ENCODE measurements around the gene ACAA1. TPM values are rescaled to one million over a fixed set of nuclear protein-coding genes. Genes with fewer than 3 reads are reported as not detected.

ACAA1 gene
- total and polyA plus RNA-seq, 10 of the 15 experiments (the other 5 are each of a cell fraction or from before 2014, with no cell fraction given): 5.7 to 85.4 (median 60.6) TPM

DNA sequence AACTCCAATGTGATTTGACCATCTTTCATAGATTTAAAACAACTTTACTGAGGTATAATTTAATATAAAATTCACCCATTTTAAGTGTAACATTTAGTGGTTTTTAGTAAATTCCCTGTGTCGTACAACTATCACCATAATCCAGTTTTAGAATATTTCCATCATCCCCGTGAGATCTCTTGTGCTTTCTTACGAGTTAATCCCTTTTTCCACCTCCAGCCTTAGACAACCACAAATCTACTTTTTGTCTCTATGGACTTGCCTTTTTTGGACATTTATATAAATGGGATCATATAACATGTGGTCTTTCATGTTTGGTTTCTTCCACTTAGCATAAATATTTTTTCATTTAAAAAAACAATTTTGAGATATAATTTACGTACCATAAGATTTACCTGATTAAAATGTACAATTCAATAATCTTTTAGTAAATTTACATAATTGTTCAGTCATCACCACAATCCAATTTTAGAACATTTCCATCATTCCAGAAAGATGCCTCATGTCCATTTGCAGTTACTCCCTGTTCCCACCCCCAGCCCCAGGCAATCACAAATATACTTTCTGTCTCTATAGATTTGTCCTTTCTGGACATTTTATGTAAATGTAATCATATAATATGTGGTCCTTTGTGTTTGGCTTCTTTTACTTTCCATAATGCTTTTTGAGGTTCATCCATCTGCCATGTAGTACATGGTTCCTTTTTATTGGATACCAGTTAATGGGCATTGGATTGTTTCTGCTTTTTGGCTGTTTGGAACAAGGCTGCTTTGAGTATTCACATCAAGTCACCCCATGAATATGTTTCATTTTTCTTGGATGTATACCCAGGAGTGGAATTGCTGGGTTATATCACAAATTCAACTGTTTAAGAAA is 31.5 kb upstream of the ACAA1 start:
- Histone ChIP-seq H3K79me2 (ENCODE audit: control insufficient read depth, insufficient read depth, low read length) (peaks cover 80% of the 10 kb centered on the region), H3K4me1 (ENCODE audit: control insufficient read depth, insufficient read depth, low read length) (peaks cover 13% of the 10 kb centered on the region; the same call in 1 of the 2 replicates), H3K27ac (ENCODE audit: control insufficient read depth, insufficient read depth) (peak overlapping the region; percentile 51), H3K9ac (ENCODE audit: control insufficient read depth, insufficient read depth, low read length) (0 out of 2 replicates have a peak overlapping the region, but pooled peaks have one; percentile 7), H2AFZ (ENCODE audit: control insufficient read depth, low read depth, low read length) (no peak overlapping the region), H3K9me3 (replicated peaks; ENCODE audit: control insufficient read depth, insufficient read depth, low read length) (no peaks in the 10 kb centered on the region), H3K27me3 (replicated peaks in 1 of 2; ENCODE audit: control insufficient read depth in 2 of 2, insufficient read depth in 2 of 2, low read length in 1 of 2) (no peaks in the 10 kb centered on the region), H3K4me3 (peak overlapping the region; percentile 92), H3K4me2 (ENCODE audit: control insufficient read depth, insufficient read depth) (peak overlapping the region; percentile 91), H3K36me3 (ENCODE audit: control insufficient read depth in 2 of 2, insufficient read depth in 2 of 2, low read length in 1 of 2) (no peaks in the 10 kb centered on the region), H4K20me1 (ENCODE audit: control insufficient read depth, insufficient read depth) (0 out of 2 replicates have a peak, but pooled peaks cover 8% of the 10 kb centered on the region)
- intact Hi-C loops (cut with micrococcal nuclease; ENCODE audit: unreplicated experiment): loop anchor here (5.0 kb wide), 1 partner anchor 44 kb away; no protein-coding TSS in a partner anchor
- RAD21 ChIA-PET (ENCODE audit: unreplicated experiment): no interaction called here
- TF ChIP-seq EGR1 (IDR thresholded peaks at IDR 0.05; ENCODE audit: borderline replicate concordance in 1 of 2, low read depth in 2 of 2, low read length in 2 of 2): no peak
- no peak for TF ChIP-seq BHLHE40 (IDR thresholded peaks at IDR 0.05; ENCODE audit: borderline replicate concordance in 1 of 2, low read depth in 2 of 2, low read length in 1 of 2)
- TF ChIP-seq STAT1 (conservative IDR thresholded peaks at IDR 0.05): no peak
- TF ChIP-seq PAX8 (IDR thresholded peaks at IDR 0.05): no peak
- TF ChIP-seq, protein P1, sequence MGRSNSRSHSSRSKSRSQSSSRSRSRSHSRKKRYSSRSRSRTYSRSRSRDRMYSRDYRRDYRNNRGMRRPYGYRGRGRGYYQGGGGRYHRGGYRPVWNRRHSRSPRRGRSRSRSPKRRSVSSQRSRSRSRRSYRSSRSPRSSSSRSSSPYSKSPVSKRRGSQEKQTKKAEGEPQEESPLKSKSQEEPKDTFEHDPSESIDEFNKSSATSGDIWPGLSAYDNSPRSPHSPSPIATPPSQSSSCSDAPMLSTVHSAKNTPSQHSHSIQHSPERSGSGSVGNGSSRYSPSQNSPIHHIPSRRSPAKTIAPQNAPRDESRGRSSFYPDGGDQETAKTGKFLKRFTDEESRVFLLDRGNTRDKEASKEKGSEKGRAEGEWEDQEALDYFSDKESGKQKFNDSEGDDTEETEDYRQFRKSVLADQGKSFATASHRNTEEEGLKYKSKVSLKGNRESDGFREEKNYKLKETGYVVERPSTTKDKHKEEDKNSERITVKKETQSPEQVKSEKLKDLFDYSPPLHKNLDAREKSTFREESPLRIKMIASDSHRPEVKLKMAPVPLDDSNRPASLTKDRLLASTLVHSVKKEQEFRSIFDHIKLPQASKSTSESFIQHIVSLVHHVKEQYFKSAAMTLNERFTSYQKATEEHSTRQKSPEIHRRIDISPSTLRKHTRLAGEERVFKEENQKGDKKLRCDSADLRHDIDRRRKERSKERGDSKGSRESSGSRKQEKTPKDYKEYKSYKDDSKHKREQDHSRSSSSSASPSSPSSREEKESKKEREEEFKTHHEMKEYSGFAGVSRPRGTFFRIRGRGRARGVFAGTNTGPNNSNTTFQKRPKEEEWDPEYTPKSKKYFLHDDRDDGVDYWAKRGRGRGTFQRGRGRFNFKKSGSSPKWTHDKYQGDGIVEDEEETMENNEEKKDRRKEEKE (IDR thresholded peaks at IDR 0.05): no peak
- TF ChIP-seq MEF2B (IDR thresholded peaks at IDR 0.05; ENCODE audit: partially characterized antibody, poor library complexity, severe bottlenecking): no peak
- SMC1A ChIA-PET (ENCODE audit: uncharacterized antibody, unreplicated experiment): interaction anchor here (0.8 to 5.8 kb wide), 2 partner anchors 28 to 128 kb away, joined by 4 to 92 read pairs; partner anchors contain the start of genes ACAA1 and MYD88
- 86% methylated on average over 4 of the region's 4 CpGs for WGBS (ENCODE audit: insufficient coverage, insufficient replicate concordance, low lambda C conversion rate, missing lambda C conversion rate)
- ATAC-seq (no peak), DNase-seq (ENCODE audit: low read depth, low spot score) (no peak), FAIRE-seq (no peak)
- POLR2A ChIA-PET: interaction anchor here (5.8 to 6.1 kb wide), 2 partner anchors 14 to 28 kb away, joined by 100 to 146 read pairs; partner anchors contain the start of genes ACAA1 and MYD88
- in situ Hi-C loops (cut with MboI): no loop called here
- BruUV-seq (replicated peaks): no TSS peak
- CTCF ChIA-PET: interaction anchor here (0.6 to 6.1 kb wide), 3 partner anchors 14 to 352 kb away, joined by 3 to 74 read pairs (median 55); partner anchors contain the start of genes ACAA1 and MYD88

Data from GM12878 (cell line).